ENCODE results near the gene MAN1C1. TPM values are rescaled to one million over a fixed set of nuclear protein-coding genes. Genes with fewer than 3 reads are reported as not detected.
A peak's percentile ranks its signal among the peaks of the same experiment; 100 is the strongest.

Gene MAN1C1
- polyA plus RNA-seq, 1 of the 3 experiments (the other 2 are of a cell fraction) = 0.20 TPM

DNA sequence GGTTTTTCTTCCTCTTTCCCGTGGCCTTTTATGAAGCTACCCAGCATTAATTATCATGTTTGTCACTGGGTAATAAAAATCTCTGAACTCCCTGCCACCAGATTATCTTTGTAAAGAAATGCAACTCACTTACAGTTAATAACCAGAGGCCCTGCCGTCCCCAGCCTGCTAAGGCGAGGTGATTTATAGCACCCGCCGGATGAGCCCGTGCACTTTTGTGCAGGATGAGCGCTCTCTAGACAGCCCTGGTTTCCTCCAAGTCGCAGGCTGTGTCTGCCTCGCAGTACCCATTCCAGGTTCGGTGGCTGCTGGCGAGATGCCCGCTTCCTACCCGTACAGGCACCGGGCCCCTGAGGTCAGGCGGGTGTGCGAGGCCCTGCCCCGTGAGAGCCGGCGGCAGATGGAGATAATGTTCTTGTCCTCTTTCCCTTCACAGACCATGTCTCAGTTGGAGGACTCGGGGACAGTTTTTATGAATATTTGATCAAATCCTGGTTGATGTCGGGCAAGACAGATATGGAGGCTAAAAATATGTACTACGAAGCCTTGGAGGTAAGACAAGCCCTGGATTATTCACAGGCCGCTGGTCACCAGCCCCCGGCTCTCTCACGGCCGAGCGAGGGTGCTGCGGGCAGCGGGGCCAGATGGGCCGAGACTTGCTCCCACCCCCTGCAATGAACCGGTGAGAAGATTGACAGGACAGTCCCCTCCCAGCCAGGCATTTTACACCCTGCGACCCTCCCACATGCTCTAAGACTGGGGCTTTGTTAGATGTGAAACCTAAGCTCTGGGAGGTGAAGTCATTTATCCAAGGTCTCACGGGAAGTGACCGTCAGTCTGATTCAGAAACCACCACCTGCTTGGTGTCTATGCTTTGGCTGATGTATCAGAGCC is 154.9 kb downstream of the MAN1C1 start:
- Histone ChIP-seq H2AFZ (ENCODE audit: low read depth) (no peak overlapping the region), H3K9me2 (no peaks in the 10 kb centered on the region), H3K9me3 (no peaks in the 10 kb centered on the region), H4K20me1 (ENCODE audit: insufficient read depth) (no peaks in the 10 kb centered on the region), H3K9ac (no peak overlapping the region), H3F3A (replicated peaks; ENCODE audit: insufficient read depth) (no peaks in the 10 kb centered on the region), H3K27ac (ENCODE audit: low read depth in 2 of 2, low read length in 1 of 2) (peak overlapping the region in 1 of 2 experiments; percentile 87; a peak in 2 of 4 replicates), H3K4me1 (ENCODE audit: control insufficient read depth in 1 of 2, insufficient read depth in 2 of 2, low read depth in 1 of 2, low read length in 1 of 2) (peaks cover 0 to 76% of the 10 kb centered on the region in 2 experiments; a peak in 1 of 4 replicates), H3K27me3 (ENCODE audit: insufficient read depth) (no peaks in the 10 kb centered on the region), H3K4me3 (ENCODE audit: low read depth in 2 of 2, low read length in 1 of 2) (no peak overlapping the region), H3K79me2 (ENCODE audit: insufficient read depth) (no peaks in the 10 kb centered on the region), H3K4me2 (no peak overlapping the region), H3K36me3 (replicated peaks in 1 of 2; ENCODE audit: control insufficient read depth in 1 of 2, insufficient read depth in 2 of 2, low read length in 1 of 2) (no peaks in the 10 kb centered on the region)
- POLR2A ChIA-PET = no interaction called here
- no peak; the same call in 1 of the 2 replicates for TF ChIP-seq RAD21 (IDR thresholded peaks at IDR 0.05; ENCODE audit: low read length)
- no peak for TF ChIP-seq NFIC (IDR thresholded peaks at IDR 0.05; ENCODE audit: borderline replicate concordance)
- TF ChIP-seq GATA2 (CRISPR knock-in tag; IDR thresholded peaks at IDR 0.05) = peak; percentile 56
- TF ChIP-seq EP300 (IDR thresholded peaks at IDR 0.05; ENCODE audit: borderline replicate concordance in 1 of 2, low read depth in 1 of 2, low read length in 1 of 2) = peak in 1 of 2 experiments; percentile 60; a peak in 2 of 4 replicates
- TF ChIP-seq, protein P1, sequence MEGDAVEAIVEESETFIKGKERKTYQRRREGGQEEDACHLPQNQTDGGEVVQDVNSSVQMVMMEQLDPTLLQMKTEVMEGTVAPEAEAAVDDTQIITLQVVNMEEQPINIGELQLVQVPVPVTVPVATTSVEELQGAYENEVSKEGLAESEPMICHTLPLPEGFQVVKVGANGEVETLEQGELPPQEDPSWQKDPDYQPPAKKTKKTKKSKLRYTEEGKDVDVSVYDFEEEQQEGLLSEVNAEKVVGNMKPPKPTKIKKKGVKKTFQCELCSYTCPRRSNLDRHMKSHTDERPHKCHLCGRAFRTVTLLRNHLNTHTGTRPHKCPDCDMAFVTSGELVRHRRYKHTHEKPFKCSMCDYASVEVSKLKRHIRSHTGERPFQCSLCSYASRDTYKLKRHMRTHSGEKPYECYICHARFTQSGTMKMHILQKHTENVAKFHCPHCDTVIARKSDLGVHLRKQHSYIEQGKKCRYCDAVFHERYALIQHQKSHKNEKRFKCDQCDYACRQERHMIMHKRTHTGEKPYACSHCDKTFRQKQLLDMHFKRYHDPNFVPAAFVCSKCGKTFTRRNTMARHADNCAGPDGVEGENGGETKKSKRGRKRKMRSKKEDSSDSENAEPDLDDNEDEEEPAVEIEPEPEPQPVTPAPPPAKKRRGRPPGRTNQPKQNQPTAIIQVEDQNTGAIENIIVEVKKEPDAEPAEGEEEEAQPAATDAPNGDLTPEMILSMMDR (IDR thresholded peaks at IDR 0.05) = no peak
- TF ChIP-seq, protein P2, sequence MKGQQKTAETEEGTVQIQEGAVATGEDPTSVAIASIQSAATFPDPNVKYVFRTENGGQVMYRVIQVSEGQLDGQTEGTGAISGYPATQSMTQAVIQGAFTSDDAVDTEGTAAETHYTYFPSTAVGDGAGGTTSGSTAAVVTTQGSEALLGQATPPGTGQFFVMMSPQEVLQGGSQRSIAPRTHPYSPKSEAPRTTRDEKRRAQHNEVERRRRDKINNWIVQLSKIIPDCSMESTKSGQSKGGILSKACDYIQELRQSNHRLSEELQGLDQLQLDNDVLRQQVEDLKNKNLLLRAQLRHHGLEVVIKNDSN (IDR thresholded peaks at IDR 0.05; ENCODE audit: borderline replicate concordance, low read depth) = no peak
- no peak for TF ChIP-seq NRF1 (IDR thresholded peaks at IDR 0.05; ENCODE audit: low read depth, low read length)
- TF ChIP-seq REST (IDR thresholded peaks at IDR 0.05; ENCODE audit: low read depth, low read length) = no peak
- TF ChIP-seq RCOR1 (IDR thresholded peaks at IDR 0.05; ENCODE audit: low read length) = peak; percentile 60
- WGBS (ENCODE audit: low lambda C conversion rate) = 64% methylated on average over 34 of the region's 34 CpGs
- DNase-seq = peak; percentile 87
- CTCF ChIA-PET = interaction anchor here (0.7 to 2.1 kb wide), 7 partner anchors 12 to 199 kb away, joined by 3 to 6 read pairs (median 4); no protein-coding TSS in a partner anchor
